Activated naive CD4-positive, alpha-beta T cell treated with anti-CD3 and anti-CD28 coated beads, Interleukin-2, amount 50 U/mL, for 24 hours (primary cell): ENCODE data around the gene OR5H2.

ENCODE experiments used
- H3K27ac Mint-ChIP-seq: one replicate; pipeline ENCODE4 v1.8.0; 2021; ENCODE audit warnings: mild to moderate bottlenecking, mixed read lengths
- H3K27me3 Mint-ChIP-seq: one replicate; pipeline ENCODE4 v1.8.0; 2021; ENCODE audit warnings: mixed read lengths
- H3K36me3 Mint-ChIP-seq: one replicate; pipeline ENCODE4 v1.8.0; 2021; ENCODE audit warnings: mixed read lengths
- H3K4me1 Mint-ChIP-seq: one replicate; pipeline ENCODE4 v1.8.0; 2021; ENCODE audit warnings: mixed read lengths
- H3K4me3 Mint-ChIP-seq: one replicate; pipeline ENCODE4 v1.8.0; 2021; ENCODE audit warnings: mild to moderate bottlenecking, mixed read lengths
- H3K9me3 Mint-ChIP-seq: one replicate; pipeline ENCODE4 v1.8.0; 2021; ENCODE audit warnings: mixed read lengths

The OR5H2 gene

DNA sequence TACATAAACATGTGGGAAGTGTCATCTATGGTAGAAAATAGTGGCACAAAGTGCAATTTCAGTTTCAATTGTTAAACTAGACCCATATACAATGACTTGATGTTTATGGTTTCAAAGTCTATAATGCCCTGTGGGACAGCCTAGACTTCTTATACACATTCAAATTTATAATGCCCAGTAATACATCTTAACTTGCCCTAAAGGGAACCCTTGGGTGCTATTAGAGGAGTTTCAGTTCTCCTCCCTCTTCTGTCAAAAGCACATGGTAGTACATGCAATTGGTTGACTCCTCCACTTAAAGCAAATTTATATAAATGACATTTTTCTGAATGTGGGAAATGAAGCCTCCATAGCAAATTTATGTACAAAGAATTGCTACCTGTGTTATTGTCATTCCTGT lies 41.1 kb downstream of the OR5H2 start:
- no peaks in the 10 kb centered on the region for H3K36me3 Mint-ChIP-seq
- H3K9me3 Mint-ChIP-seq: no peaks in the 10 kb centered on the region
- no peak overlapping the region for H3K27ac Mint-ChIP-seq
- H3K4me3 Mint-ChIP-seq: no peak overlapping the region
- H3K4me1 Mint-ChIP-seq: no peaks in the 10 kb centered on the region
- H3K27me3 Mint-ChIP-seq: peaks cover 7% of the 10 kb centered on the region

DNA sequence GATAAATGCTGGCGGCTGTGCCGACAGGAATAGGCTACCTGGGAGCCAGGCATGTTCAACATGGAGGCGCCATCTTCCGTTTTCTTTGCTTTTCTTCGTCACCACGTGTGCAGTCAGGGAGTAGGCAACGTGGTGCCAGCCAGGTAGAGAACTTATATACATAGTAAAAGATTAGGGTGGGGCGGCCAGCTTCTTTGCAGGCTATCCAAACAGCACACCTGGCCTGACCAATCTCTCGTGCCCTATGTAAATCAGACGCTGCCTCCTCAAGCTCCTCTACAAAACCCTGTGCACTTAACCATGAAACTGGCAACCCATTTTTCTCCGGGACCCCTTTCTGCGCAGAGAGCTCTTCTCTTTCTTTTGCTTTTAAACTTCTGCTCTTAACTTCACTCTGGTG lies 42.8 kb downstream of the OR5H2 start:
- no peaks in the 10 kb centered on the region for H3K36me3 Mint-ChIP-seq
- no peak overlapping the region for H3K4me3 Mint-ChIP-seq
- H3K27ac Mint-ChIP-seq: no peak overlapping the region
- H3K27me3 Mint-ChIP-seq: peaks cover 11% of the 10 kb centered on the region
- H3K9me3 Mint-ChIP-seq: no peaks in the 10 kb centered on the region
- no peaks in the 10 kb centered on the region for H3K4me1 Mint-ChIP-seq

- H3K4me1 Mint-ChIP-seq: no peaks in the 10 kb centered on the region
- no peak overlapping the region for H3K4me3 Mint-ChIP-seq
- no peaks in the 10 kb centered on the region for H3K9me3 Mint-ChIP-seq
- peaks cover 11% of the 10 kb centered on the region for H3K27me3 Mint-ChIP-seq
- H3K27ac Mint-ChIP-seq: no peak overlapping the region
- no peaks in the 10 kb centered on the region for H3K36me3 Mint-ChIP-seq
These were observed 44.0 kb downstream of the OR5H2 start for GRCh38 chr3:98326105-98326893.

GRCh38 chr3:98326945-98327344 lies 44.6 kb downstream of the OR5H2 start:
- H3K4me3 Mint-ChIP-seq: no peak overlapping the region
- no peaks in the 10 kb centered on the region for H3K4me1 Mint-ChIP-seq
- no peaks in the 10 kb centered on the region for H3K36me3 Mint-ChIP-seq
- peaks cover 14% of the 10 kb centered on the region for H3K27me3 Mint-ChIP-seq
- no peak overlapping the region for H3K27ac Mint-ChIP-seq
- H3K9me3 Mint-ChIP-seq: no peaks in the 10 kb centered on the region

- H3K27me3 Mint-ChIP-seq: peaks cover 21% of the 10 kb centered on the region
- no peaks in the 10 kb centered on the region for H3K9me3 Mint-ChIP-seq
- no peaks in the 10 kb centered on the region for H3K4me1 Mint-ChIP-seq
- H3K27ac Mint-ChIP-seq: no peak overlapping the region
- H3K36me3 Mint-ChIP-seq: no peaks in the 10 kb centered on the region
- H3K4me3 Mint-ChIP-seq: no peak overlapping the region
These were observed 46.6 kb downstream of the OR5H2 start for GRCh38 chr3:98328933-98329332.

DNA sequence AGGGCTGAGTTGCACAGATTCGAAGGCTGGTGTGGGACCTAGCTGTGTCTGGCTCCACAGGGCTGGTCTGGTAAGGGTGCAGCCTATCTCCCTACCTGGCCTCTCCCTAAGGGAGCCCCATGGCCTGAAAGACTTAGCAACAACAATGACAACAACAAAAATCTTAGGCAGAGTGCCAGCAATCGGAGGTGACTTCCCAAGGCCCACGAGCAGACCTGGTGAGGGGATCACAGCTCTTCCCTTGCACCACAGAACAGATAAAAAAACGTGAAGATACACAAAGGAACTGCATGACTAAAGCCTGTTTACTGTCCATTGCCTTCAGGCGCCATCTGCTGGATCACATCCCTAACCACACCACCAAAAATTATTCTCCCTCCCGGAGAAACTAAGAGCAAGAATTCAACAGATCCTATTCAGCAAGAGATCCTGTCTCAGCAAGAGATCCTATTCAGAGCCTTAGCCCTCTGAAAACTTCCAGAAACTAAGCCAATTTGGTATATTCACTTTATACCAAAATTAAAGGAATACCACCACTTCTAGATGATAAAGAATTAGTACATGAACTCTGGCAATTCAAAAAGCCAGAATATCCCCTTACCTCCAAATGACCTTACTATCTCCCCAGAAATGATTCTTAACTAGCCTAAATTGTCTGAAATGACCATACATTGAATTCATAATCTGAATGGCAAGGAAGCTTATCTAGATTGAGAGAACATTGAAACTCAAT lies 47.3 kb downstream of the OR5H2 start:
- Mint-ChIP-seq H3K4me3 (no peak overlapping the region), H3K36me3 (no peaks in the 10 kb centered on the region), H3K9me3 (no peaks in the 10 kb centered on the region), H3K27me3 (peaks cover 26% of the 10 kb centered on the region), H3K27ac (no peak overlapping the region), H3K4me1 (no peaks in the 10 kb centered on the region)

GRCh38 chr3:98331329-98331728 lies 49.0 kb downstream of the OR5H2 start:
- Mint-ChIP-seq H3K9me3 (no peaks in the 10 kb centered on the region), H3K27me3 (peaks cover 24% of the 10 kb centered on the region), H3K4me1 (no peaks in the 10 kb centered on the region), H3K4me3 (no peak overlapping the region), H3K36me3 (no peaks in the 10 kb centered on the region), H3K27ac (no peak overlapping the region)
